Loucy (cell line): ENCODE results near the gene SIGLEC14.

ENCODE experiments used
- H2AFZ ChIP-seq: fragments of 200-600 bp; sonication (generic); 2 replicates; pipeline ENCODE4 v1.6.0; 2016; ENCODE audit warnings: antibody characterized with exemption, mild to moderate bottlenecking, low read length, moderate library complexity
- H3F3A ChIP-seq: fragments of 200-600 bp; 2 replicates; pipeline ENCODE4 v1.6.0; 2016; ENCODE audit warnings: antibody characterized with exemption, low read depth, mild to moderate bottlenecking
- H3K27me3 ChIP-seq: fragments of 200-600 bp; sonication (generic); 2 replicates; pipeline ENCODE4 v1.6.1; 2014; ENCODE audit warnings: low read length, mild to moderate bottlenecking; ENCODE audit not compliant: insufficient read depth, poor library complexity, severe bottlenecking
- H3K36me3 ChIP-seq: fragments of 200-600 bp; sonication (generic); 2 replicates; pipeline ENCODE4 v1.6.1; 2016; ENCODE audit warnings: low read length; ENCODE audit not compliant: insufficient read depth
- H3K4me1 ChIP-seq: fragments of 200-600 bp; sonication (generic); 2 replicates; pipeline ENCODE4 v1.5.1; 2014; ENCODE audit warnings: low read length, mild to moderate bottlenecking; ENCODE audit not compliant: insufficient read depth, poor library complexity, severe bottlenecking
- H3K4me2 ChIP-seq: fragments of 200-600 bp; sonication (generic); 2 replicates; pipeline ENCODE4 v1.6.0; 2014; ENCODE audit warnings: antibody characterized with exemption, low read length, low read depth, mild to moderate bottlenecking; ENCODE audit not compliant: poor library complexity, severe bottlenecking
- H3K4me3 ChIP-seq: fragments of 200-600 bp; sonication (generic); 2 replicates; pipeline ENCODE4 v1.5.1; 2014; ENCODE audit warnings: low read length, mild to moderate bottlenecking, mixed read lengths; ENCODE audit not compliant: poor library complexity, severe bottlenecking
- H3K79me2 ChIP-seq: fragments of 200-600 bp; sonication (generic); 2 replicates; pipeline ENCODE4 v1.6.1; 2014; ENCODE audit warnings: low read length; ENCODE audit not compliant: insufficient read depth
- H3K9ac ChIP-seq: fragments of 200-600 bp; sonication (generic); 2 replicates; pipeline ENCODE4 v1.6.0; 2014; ENCODE audit warnings: mild to moderate bottlenecking, low read depth, low read length, moderate library complexity; ENCODE audit not compliant: poor library complexity, severe bottlenecking
- H3K9me2 ChIP-seq: fragments of 200-600 bp; sonication (generic); replicated peaks from 2 replicates; pipeline ENCODE4 v1.6.1; 2016; ENCODE audit warnings: low read depth, low read length, mixed read lengths
- H3K9me3 ChIP-seq: fragments of 200-600 bp; sonication (generic); 2 replicates; pipeline ENCODE4 v1.6.1; 2014; ENCODE audit warnings: mild to moderate bottlenecking, antibody characterized with exemption, low read length, low read depth; ENCODE audit not compliant: insufficient read depth
- H4K20me1 ChIP-seq: fragments of 200-600 bp; sonication (generic); 2 replicates; pipeline ENCODE4 v1.6.0; 2014; ENCODE audit warnings: antibody characterized with exemption, low read length, mild to moderate bottlenecking; ENCODE audit not compliant: insufficient read depth, poor library complexity, severe bottlenecking
- CTCF ChIP-seq: fragments of 200-600 bp; sonication (generic); conservative IDR thresholded peaks from 2 replicates; pipeline ENCODE4 v1.5.1; 2014; ENCODE audit warnings: mild to moderate bottlenecking, antibody characterized with exemption, low read length
- EZH2phosphoT487 ChIP-seq: fragments of 200-600 bp; IDR thresholded peaks from 2 replicates; pipeline ENCODE4 v1.6.1; 2018; ENCODE audit warnings: antibody characterized with exemption, mild to moderate bottlenecking, moderate library complexity, borderline replicate concordance

Gene SIGLEC14

GRCh38 chr19:51689751-51690453, 43.3 kb upstream of the SIGLEC14 start:
- H3K9me3 ChIP-seq = no peaks in the 10 kb centered on the region
- H3F3A ChIP-seq = no peaks in the 10 kb centered on the region
- H2AFZ ChIP-seq = 0 out of 2 replicates have a peak overlapping the region, but pooled peaks have one; percentile 35
- H3K9ac ChIP-seq = peak overlapping the region; percentile 87
- peaks cover 4% of the 10 kb centered on the region; the same call in 1 of the 2 replicates for H3K36me3 ChIP-seq
- peaks cover 41% of the 10 kb centered on the region for H3K79me2 ChIP-seq
- H3K9me2 ChIP-seq = no peaks in the 10 kb centered on the region
- H3K4me2 ChIP-seq = peak overlapping the region; percentile 87
- H3K4me1 ChIP-seq = peaks cover 34% of the 10 kb centered on the region
- TF ChIP-seq EZH2phosphoT487 (no peak), CTCF (no peak)
- H3K27me3 ChIP-seq = no peaks in the 10 kb centered on the region
- H4K20me1 ChIP-seq = peaks cover 29% of the 10 kb centered on the region
- peak overlapping the region; percentile 96 for H3K4me3 ChIP-seq

- peak overlapping the region; percentile 87 for H3K4me2 ChIP-seq
Measured at GRCh38 chr19:51688671-51689571, 42.3 kb upstream of the SIGLEC14 start.

More at GRCh38 chr19:51688671-51689571, 42.3 kb upstream of the SIGLEC14 start:
- Histone ChIP-seq H3K9me2 (no peaks in the 10 kb centered on the region), H2AFZ (peak overlapping the region; percentile 84), H3F3A (no peaks in the 10 kb centered on the region), H3K4me3 (peak overlapping the region; percentile 96), H3K36me3 (no peaks in the 10 kb centered on the region), H3K9me3 (no peaks in the 10 kb centered on the region), H3K9ac (peak overlapping the region; percentile 87), H3K79me2 (peaks cover 41% of the 10 kb centered on the region), H3K27me3 (no peaks in the 10 kb centered on the region), H3K4me1 (peaks cover 34% of the 10 kb centered on the region), H4K20me1 (peaks cover 29% of the 10 kb centered on the region)
- TF ChIP-seq EZH2phosphoT487 = no peak
- no peak for TF ChIP-seq CTCF
